Activated CD8-positive, alpha-beta memory T cell treated with anti-CD3 and anti-CD28 coated beads for 48 hours (primary cell): Measurements from ENCODE around the gene CNOT6L.

ENCODE experiments used
- DNase-seq, 3 experiments: peaks; one replicate each; pipeline ENCODE4 v3.0.0-alpha.2; 2020; ENCODE audit warnings: low read depth in 2 of 3, low spot score in 2 of 3

The CNOT6L gene

DNA sequence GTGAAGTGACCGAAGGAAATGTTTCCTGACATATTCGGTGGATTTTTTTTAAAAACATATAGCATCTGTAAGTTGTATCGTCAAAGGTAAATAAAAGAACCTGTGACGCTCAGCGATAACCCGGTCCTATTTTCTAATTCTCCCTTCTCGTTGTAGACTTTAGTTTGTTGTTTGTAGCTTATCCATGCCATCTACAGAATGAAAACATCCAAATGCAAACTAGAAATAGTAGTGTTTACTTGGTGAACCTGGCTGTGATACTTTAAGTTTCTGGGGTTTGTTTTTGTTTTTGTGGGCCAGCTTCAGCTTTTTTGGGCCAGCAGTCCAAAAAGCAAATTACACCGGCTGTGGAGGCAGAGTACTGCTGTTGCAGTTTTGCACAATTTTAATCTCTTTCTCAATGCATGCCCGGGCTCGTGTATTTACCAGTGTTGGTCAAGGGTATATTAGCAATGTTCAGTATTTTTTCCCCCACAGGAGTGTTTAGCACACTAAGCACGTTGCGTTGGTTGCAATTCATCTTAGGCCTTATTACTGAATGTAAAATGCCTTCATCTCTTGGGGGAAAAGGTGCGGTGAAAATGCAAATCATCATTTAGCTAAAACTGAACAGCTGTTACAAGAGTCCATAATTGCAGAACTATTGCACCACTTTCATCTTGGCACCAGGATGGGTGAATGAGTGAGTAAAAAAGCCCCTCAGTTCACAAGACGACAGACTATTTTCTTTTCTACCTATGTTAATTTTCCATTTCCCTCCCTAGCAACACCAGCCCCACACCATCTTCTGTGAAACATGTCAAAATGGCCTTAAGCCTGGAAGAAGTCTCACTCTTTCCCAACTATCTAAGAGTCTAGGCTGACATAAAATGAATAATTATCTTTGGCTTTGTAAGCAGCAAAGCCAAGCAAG is 1.7 kb upstream of the CNOT6L start:
- DNase-seq, result no peak

DNA sequence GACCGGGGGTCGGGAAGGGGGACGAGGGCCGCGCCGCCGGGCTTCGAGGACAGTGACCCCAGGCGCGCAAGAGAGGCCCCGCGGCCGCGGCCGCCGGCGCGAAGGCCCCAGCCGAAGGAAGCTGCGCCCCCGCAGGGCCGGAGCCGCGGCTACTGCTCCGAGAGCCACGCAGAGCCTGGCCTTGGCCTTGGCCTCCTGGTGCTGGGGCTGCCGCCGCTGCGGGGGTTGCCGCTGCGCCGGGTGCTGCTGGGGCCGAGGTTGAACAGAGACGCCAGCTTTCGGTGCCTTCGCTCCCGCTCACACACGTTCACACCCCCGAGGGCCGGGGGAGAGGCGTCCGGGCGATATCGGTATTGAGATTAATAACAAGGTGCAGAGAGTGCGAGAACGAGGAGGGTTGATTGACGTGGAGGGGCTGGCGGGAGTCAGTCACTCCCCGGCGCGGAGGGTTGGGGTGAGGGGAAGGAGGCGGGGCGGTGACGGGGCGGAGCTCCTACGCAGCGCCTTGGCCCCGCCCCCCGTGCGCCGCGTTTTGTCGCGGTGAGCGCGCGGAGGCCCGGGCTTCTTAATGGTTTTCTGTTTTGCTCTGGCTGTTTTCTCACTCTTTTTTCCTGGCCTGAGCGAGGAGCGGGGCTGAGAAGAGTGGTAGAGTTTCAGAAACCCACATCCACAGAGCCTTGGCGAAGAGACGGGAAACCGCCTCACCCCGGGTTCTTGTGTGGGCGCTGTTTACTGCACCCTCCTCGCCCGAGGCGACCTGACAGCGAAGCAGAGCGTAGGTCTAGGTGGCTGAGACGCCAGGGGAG is 878 bp upstream of the CNOT6L start:
- peak; percentile 87 to 92 (median 91) for DNase-seq

DNA sequence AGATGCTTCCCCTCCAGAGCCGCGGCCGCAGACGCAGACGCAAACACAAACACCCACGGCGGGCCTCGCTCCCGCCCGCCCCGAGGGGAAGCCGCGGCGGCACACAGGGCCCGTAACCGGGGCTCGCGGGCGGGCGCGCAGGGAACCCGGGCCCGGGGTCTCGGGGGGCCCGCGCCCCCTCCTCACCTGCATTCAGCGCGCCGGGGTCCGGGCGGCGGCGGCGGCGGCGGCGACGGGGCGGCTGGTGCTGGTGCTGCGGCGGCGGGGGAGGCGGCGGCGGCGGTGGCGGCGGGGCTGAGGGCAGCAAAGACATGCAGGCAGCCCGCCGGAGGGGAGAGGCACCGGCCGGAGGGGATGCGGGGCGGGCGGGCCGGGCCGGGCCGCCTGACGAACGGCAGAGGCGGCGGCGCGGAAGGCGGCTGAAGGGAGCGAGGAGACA is 255 bp upstream of the CNOT6L start:
- DNase-seq, result peak in 2 of 3 experiments; percentile 12 to 48

DNA sequence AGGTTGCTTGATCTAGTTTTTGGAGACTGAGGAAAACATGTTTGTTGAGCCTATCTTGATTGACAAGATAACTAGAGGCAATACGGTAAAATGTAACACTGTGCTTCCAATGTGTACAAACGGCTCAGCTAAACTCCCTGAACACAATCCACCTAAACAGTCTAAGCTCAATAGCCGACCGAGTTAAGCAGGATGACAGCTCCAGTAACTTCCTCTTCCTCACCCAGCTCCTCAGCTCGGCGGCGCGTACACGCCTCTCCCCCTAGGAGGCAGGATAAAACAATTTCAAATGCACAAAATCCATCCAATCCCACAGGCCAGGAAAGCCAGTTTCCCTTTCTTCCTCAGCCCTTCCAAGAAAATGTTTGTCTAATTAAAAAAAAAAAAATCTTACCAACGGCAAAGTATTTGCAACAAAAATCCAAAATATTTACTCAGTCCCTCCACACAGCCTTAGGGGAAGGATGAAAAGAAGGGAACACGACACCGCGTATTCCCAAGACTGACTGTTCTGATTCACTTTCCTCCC is 1.0 kb downstream of the CNOT6L start:
- no peak for DNase-seq

DNA sequence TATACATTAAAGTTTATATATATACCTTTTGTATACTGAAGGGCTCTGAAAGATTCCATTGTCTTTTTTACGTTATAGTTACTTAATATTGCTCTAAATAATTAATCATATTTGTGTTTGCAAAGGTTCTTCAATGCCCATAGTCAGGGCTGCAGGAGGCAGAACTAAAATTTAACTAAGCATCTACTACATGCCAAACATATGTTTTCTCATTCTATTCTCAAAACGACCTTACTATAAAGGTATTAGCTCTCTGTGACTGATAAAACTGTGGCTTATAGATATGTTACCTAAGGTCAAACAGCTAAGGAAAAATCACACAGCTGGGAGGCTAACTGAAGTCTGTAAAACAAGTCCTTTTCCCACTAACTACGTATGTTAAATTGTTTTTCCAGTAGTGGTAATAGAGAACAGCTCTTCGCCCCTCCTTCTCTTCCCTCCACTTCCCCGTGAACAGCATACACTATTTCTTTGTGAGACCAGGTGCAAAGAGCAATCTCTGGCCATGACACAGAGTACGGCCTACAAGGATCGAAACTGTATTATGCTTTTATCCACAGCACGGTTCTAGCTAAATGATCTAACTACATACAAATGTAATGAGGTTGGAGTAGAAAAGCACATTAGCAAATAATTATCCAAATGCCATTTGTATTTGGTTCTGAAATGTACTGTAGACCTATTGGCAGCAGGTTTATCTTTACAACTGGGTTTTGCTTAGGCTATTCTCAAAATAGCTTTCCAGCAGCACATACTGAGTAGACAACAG is 1.7 kb downstream of the CNOT6L start:
- DNase-seq, result no peak

DNA sequence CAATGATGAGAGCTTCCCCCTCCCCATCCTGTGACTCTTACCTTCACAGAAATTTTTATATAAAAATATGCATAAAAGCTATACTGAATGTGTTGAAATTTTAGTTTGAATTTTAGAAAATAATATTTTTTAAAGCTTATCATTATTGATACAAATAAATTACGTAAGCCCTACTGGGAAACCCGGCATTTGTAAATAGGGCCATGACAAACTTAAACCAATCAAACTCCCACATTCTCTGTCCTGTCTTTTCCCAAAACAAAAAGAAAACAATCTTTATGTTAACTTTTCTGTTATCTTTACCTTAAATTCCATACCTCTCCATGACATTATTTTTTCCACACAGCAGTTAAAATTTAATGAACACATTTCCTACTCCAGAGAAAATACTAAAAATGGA is 2.6 kb downstream of the CNOT6L start:
- DNase-seq, result no peak

DNA sequence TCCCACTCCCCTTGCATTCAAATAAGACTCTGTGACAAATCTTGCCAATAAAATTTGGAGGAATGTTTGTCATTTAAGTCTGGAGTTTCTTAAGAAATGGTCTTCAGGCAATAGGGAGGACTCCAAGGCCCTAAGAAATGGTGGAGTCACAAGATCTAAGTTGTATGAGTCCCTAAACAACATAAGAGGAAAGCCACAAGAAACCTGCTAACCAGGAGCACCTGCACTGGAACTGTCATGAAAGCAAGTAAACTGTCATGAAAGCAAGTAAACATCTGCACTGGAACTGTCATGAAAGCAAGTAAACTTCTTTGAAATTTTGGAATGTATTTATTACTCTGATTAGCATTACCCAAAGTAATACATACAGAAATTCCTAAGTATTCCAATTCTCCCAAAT is 3.5 kb downstream of the CNOT6L start:
- no peak for DNase-seq

DNA sequence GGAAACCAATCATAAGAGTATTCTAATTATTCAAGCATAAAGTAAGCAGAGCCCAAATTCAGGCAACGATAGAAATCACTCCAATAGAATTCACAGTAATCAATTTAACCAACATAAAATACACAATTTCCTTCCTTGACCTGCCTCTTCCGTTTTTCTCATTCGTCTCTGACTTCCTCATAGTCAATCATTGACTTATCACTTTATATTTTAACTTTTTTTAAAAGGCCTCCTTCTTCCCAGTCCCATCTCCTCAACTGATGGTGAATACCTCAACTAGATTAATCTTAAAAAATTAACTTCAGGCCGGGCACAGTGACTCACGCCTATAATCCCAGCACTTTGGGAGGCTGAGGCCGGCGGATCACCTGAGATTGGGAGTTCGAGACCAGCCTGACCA is 13.3 kb downstream of the CNOT6L start:
- no peak for DNase-seq

DNA sequence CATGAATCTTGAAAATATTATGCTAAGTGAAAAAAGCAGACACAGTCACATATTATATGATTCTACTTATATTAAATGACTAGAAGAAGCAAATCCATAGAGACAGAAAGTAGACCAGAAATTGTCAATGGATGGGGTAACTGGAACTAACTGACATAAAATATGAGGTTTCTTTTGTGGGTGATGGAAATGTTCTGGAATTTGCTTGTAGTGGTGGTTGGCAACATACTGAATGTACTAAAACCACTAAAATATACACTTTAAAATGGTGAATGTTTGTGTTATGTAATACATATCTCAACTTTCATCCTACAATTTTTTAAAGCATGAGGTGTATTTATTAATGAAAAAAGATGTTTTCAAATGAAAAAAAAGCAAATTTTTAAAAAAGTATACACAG is 14.7 kb downstream of the CNOT6L start:
- no peak for DNase-seq

DNA sequence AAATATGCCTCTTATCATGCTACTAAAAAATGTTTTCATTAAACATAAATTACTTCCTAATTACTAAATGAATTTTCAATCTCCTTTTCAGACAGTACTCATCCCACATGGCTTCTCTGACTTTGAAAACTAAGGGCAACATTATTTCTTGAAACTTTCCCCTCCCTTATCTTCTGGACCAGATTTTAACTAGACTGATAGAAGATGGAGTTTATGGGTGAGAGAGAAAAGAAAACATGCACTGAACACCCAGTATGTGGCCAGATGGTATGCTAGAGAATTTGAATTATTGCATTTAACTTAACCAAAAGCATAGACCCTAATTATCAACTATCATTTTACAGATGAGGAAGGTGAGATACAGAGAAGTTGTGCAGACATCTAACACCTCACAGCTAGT is 16.8 kb downstream of the CNOT6L start:
- no peak for DNase-seq

DNA sequence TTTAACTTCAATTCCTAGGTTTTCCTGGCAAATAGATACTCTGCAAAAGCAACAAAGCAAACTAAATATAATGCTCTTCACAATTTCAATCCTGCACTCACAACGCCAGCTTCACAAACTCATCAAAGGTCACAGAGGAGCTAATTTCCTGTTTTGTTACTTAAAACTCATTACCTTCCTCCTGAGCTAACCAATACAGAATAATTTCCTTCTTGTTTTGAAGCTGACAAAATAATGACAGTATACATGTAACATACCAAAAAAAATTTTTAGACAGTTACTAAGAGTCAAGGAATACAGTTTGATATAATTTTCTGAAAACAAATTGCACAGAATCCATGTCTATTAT is 17.9 kb downstream of the CNOT6L start:
- DNase-seq, result no peak

DNA sequence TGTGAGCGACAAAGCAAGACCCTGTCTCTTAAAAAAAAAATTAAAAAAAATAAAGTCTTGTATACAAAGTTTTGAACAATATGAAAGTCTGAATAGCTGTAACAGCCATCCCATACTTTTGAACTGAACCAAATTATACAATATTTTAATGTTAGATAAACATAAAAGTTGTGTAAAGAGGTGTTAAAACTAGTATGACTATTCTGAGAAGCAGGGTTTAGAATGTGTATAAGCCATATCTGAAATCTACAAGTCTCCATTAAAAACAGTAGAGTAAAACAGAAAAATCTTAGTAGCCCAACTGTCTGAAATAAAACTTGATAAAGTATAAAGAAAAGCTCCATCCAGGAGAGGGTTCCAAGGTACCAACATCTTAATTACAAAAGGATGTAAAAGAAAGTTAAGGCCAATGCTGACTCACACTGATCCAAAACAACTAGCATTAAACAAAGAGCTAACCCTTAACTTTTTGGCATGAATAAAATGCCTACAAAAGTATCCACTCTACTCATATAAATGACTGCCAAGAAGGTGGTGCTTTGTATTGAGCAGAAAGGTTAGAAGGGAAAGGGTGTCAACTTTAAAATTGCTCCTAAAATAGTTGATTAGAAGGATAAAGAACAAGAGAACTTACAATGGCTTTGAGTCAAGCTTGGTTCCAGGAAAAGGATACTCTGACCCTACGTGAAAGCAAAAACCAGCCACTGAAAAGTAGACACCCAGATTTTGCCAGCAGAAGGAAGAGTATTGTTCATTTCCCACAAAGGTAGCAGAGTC is 18.5 kb downstream of the CNOT6L start:
- DNase-seq, result no peak

DNA sequence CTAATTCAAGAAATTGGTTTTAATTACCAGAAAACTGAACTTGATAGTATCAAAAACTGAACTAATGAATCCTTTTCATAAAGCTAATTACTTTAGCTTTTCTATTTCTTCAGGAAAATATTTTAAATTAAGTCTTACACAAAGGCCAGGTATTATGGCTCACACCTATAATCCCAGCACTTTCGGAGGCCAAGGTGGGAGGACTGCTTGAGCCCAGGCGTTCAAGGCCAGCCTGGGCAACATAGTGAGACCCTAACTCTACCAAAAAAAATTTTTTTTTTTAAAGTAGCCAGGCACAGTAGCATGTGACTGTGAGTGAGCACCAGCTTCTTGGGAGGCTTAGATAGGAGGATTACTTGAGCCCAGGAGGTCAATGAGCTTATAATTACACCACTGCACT is 19.1 kb downstream of the CNOT6L start:
- no peak for DNase-seq

DNA sequence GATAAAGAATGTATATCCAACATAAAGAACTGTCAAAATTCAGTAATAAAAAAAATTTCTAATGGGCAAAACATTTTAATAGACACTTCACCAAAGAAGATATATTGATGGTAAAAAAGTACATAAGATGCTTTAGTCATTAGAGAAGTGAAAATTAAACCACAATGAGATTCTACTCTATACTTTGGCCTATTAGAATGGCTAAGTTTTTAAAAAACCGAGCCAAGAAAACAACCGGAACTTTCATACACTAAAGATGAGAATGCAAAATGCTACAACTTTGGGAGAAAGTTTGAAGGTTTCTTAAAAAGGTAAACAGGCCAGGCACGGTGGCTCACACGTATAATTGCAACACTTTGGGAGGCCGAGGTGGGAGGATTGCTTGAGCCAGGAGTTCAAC is 20.8 kb downstream of the CNOT6L start:
- DNase-seq, result no peak

DNA sequence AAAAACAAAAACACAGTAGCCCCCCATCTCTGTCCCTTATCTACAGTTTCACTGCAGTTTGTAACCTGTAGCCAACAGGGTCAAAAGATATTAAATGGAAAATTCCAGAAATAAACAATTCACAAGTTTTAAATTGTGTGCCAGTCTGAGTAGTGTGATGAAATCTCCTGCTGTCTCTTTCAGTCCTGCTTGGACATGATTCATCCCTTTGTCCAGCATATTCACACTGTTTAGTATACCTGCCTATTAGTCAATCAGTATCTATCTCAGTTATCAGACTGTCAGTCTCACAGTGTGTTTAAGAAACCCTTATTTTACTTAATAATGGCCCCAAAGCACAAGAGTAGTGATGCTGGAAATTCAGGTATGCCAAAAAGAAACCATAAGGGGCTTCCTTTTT is 21.9 kb downstream of the CNOT6L start:
- DNase-seq, result no peak

DNA sequence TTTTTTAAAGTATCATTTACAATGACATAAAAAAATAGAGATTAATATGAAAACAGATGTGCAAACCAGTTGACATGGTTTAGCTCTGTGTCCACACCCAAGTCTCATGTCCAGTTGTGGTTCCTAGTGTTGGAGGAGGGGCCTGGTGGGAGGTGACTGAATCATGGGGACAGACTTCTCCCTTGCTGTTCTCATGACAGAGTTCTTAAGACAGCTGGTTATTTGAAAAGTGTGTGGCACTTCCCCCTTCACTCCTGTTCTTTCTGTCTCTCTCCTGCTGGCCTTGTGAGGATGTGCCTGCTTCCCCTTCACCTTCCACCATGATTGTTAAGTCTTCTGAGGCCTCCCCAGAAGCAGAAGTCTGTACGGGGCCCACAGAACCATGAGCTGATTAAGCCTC is 23.8 kb downstream of the CNOT6L start:
- DNase-seq, result no peak

DNA sequence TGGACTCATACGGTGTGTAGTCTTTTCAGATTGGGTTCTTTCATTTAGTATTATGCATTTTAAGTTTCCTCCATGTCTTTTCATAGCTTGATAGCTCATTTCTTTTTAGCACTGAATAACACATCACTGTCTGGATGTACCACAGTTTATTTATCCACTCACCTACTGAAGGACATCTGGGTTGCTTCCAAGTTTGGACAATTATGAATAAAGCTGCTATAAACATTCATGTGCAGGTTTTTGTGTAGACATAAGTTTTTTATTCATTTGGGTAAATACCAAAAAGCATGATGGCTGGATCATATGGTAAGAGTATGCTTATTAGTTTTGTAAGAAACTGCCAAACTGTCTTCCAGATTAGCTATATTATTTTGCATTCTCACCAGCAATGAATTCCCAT is 29.0 kb downstream of the CNOT6L start:
- no peak for DNase-seq

DNA sequence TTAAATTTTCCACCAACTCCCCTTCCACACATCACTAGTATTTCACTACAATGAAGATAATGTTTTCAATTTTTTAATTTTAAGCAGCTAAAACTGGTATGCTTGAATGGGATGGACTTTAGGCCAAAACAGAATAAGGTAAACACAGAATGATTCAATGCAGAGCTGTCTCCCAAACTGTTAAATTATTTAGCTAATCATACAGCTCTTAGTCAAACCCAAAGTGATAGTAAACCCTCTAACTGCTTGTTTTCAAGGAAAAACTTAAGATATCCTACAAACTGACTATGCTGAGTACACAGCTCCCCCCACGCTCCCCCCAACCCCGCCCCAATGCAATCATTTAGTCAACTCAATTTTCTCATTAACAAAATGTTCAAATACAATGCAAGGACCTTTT is 30.2 kb downstream of the CNOT6L start:
- DNase-seq, result no peak

DNA sequence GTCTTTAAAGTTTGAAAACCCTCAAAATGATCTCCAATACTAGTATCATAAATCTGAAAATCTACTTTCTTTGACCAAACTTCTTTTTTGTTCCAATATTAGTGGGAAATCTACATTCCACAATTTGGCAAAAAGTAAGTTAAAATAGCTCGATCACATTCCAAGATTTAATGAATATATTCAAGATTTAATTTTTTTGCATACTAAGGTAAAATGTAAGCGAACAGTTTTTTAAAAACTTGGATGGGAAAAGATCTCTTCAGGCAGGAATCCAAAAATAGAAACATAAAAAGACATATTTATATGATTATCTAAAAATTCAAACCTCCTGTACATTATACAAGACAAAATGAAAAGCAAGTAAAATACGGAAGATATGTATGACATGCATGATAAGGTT is 31.2 kb downstream of the CNOT6L start:
- no peak for DNase-seq

DNA sequence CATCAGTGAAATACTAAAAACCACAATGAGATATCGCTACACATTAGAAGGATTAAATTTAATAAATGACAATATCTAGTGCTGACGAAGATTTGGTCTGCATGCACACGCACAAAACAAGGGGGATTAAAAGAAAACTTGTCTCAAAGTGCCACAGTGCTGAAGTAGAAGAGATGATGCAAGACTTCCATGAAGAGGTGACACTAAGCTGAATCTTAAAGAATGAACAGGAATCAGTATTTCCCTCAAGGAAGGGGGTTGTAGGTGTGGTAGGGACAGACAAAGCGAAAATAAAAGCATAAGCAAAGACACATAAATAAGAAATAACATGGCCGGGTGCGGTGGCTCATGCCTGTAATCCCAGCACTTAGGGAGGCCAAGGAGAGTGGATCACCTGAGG is 33.5 kb downstream of the CNOT6L start:
- DNase-seq, result no peak

DNA sequence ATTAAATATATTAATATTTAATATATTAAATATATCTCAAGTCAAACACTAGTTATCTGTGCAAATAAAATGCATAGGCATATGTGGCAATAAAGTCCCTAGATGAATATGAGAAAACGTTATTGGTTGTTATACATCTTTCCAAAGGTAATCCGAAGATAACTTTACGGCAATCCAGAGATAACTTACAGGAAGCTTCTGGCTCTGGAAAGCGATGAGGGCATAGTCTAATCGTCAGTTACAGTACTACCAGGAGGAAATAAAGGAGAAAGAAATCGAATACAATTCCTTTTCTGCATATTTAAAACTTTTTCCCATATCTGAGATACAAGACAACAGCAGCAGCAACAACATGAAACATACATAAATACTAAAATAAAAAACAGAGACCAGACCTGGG is 35.3 kb downstream of the CNOT6L start:
- DNase-seq, result no peak
